DND-41 (cell line): ENCODE measurements around the gene NFKBIZ.

Source experiments
- ATAC-seq: fragments of 200-7000 bp; cut with Tn5 transposase; 3 replicates; pipeline ENCODE4 v1.9.1; 2021; ENCODE audit warnings: low read depth; ENCODE audit not compliant: insufficient read depth
- DNase-seq: peaks from one replicate; pipeline ENCODE4 v3.0.0-alpha.2; 2020
- H2AFZ ChIP-seq: 2 replicates; pipeline ENCODE4 v1.6.0; 2012; ENCODE audit warnings: low read depth, low read length
- H3K27ac ChIP-seq: 2 replicates; pipeline ENCODE4 v1.5.1; 2012; ENCODE audit warnings: low read length, inconsistent platforms
- H3K27me3 ChIP-seq: fragments of 200-600 bp; sonication (generic); 2 replicates; pipeline ENCODE4 v1.6.0; 2012; ENCODE audit warnings: low read length, mild to moderate bottlenecking, inconsistent platforms; ENCODE audit not compliant: insufficient read depth, poor library complexity
- H3K36me3 ChIP-seq: 2 replicates; pipeline ENCODE4 v1.5.1; 2012; ENCODE audit warnings: low read length, inconsistent platforms; ENCODE audit not compliant: insufficient read depth
- H3K4me1 ChIP-seq: 2 replicates; pipeline ENCODE4 v1.5.1; 2012; ENCODE audit warnings: mild to moderate bottlenecking, low read length; ENCODE audit not compliant: insufficient read depth
- H3K4me2 ChIP-seq: 2 replicates; pipeline ENCODE4 v1.6.0; 2012; ENCODE audit warnings: mild to moderate bottlenecking, moderate library complexity, low read length, inconsistent platforms; ENCODE audit not compliant: insufficient read depth
- H3K4me3 ChIP-seq, 2 experiments: fragments of 200-600 bp in 1 of 2; shearing (Covaris generic) in 1 of 2; 2 replicates each; pipeline ENCODE4 v1.5.1; 2012 to 2016; ENCODE audit warnings: inconsistent platforms in 2 of 2, low read length in 2 of 2, mild to moderate bottlenecking in 2 of 2, low read depth in 1 of 2, moderate library complexity in 1 of 2
- H3K79me2 ChIP-seq: 2 replicates; pipeline ENCODE4 v1.6.0; 2012; ENCODE audit warnings: low read length, inconsistent platforms; ENCODE audit not compliant: insufficient read depth
- H3K9ac ChIP-seq: 2 replicates; pipeline ENCODE4 v1.6.0; 2012; ENCODE audit warnings: low read depth, mild to moderate bottlenecking, inconsistent platforms, low read length, moderate library complexity
- H3K9me3 ChIP-seq: 2 replicates; pipeline ENCODE4 v1.5.1; 2012; ENCODE audit warnings: low read length, moderate library complexity, mild to moderate bottlenecking, inconsistent platforms; ENCODE audit not compliant: insufficient read depth, severe bottlenecking
- H4K20me1 ChIP-seq: 2 replicates; pipeline ENCODE4 v1.6.0; 2012; ENCODE audit warnings: low read length; ENCODE audit not compliant: insufficient read depth
- CTCF ChIP-seq: IDR thresholded peaks from 2 replicates; pipeline ENCODE4 v1.5.1; 2012; ENCODE audit warnings: borderline replicate concordance, low read length, moderate library complexity, mild to moderate bottlenecking; ENCODE audit not compliant: poor library complexity, severe bottlenecking; ENCODE audit errors: extremely low read depth
- EZH2 ChIP-seq: IDR thresholded peaks from 3 replicates; pipeline ENCODE4 v1.6.1; 2012; ENCODE audit warnings: borderline replicate concordance, low read depth, mild to moderate bottlenecking, moderate library complexity, low read length, inconsistent platforms; ENCODE audit not compliant: severe bottlenecking

NFKBIZ gene

DNA sequence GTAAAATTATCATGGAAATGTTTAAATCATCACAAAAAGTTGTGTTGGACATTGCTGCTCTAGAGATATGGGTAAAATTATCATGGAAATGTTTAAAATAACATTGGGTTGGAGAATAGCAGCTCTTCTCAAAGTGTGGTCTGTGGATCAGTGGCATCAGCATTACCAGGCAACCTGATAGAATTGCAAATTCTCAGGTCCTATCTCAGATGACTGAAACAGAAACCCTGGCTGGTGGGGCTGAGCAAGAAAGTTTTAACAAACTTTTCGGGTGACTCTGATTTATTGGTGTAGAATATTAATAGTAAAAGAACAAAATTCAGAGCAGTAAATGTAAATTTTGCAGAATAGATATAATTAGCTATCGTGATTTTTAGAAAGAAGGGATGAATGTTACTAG, 41.4 kb upstream of the NFKBIZ start:
- Histone ChIP-seq H3K4me2 (no peak overlapping the region), H3K9me3 (no peaks in the 10 kb centered on the region), H4K20me1 (0 out of 2 replicates have a peak, but pooled peaks cover 5% of the 10 kb centered on the region), H3K36me3 (peaks cover 15% of the 10 kb centered on the region), H3K27me3 (no peaks in the 10 kb centered on the region), H3K79me2 (0 out of 2 replicates have a peak, but pooled peaks cover 4% of the 10 kb centered on the region), H2AFZ (no peak overlapping the region), H3K27ac (no peak overlapping the region), H3K4me3 (no peak overlapping the region), H3K4me1 (peaks cover 24% of the 10 kb centered on the region), H3K9ac (no peak overlapping the region)
- TF ChIP-seq EZH2, result no peak
- TF ChIP-seq CTCF, result no peak
- ATAC-seq, result no peak
- DNase-seq, result no peak

GRCh38 chr3:101809178-101810021, 39.9 kb upstream of the NFKBIZ start:
- TF ChIP-seq CTCF (peak; percentile 81), EZH2 (no peak)
- Histone ChIP-seq H4K20me1 (0 out of 2 replicates have a peak, but pooled peaks cover 2% of the 10 kb centered on the region), H2AFZ (no peak overlapping the region), H3K9ac (peak overlapping the region; percentile 28; the same call in 1 of the 2 replicates), H3K36me3 (peaks cover 5% of the 10 kb centered on the region; the same call in 1 of the 2 replicates), H3K79me2 (no peaks in the 10 kb centered on the region), H3K9me3 (no peaks in the 10 kb centered on the region), H3K4me1 (peaks cover 24% of the 10 kb centered on the region), H3K27ac (peak overlapping the region; percentile 73), H3K4me3 (no peak overlapping the region), H3K4me2 (peak overlapping the region; percentile 21; the same call in 1 of the 2 replicates), H3K27me3 (no peaks in the 10 kb centered on the region)
- ATAC-seq (peak; percentile 66), DNase-seq (peak; percentile 40)

DNA sequence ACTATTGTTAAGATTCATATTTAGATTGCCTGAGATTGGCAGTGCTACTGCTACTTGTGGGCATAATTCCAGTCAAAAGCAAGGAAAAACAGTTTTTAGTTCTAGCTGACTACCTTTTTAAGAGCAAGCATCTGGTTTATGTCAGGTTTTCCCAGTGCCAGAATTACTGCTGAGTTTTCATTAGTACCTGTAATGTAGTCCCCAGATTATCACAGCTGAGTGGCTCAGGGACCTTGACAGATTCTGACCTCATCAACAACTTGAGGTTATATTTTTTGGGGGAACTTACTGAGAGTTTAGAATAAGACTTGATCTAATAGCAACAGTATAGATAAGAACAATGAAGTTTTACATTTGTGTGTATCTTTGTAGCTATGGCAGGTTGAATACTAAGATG, 39.3 kb upstream of the NFKBIZ start:
- H3K9ac ChIP-seq, result no peak overlapping the region
- H3K36me3 ChIP-seq, result peaks cover 3% of the 10 kb centered on the region; the same call in 1 of the 2 replicates
- no peak overlapping the region for H3K4me3 ChIP-seq
- peak; percentile 16; the same call in 2 of the 3 replicates for ATAC-seq
- peaks cover 24% of the 10 kb centered on the region for H3K4me1 ChIP-seq
- H3K27ac ChIP-seq, result peak overlapping the region; percentile 73
- no peak for DNase-seq
- H3K9me3 ChIP-seq, result no peaks in the 10 kb centered on the region
- no peaks in the 10 kb centered on the region for H3K27me3 ChIP-seq
- H4K20me1 ChIP-seq, result 0 out of 2 replicates have a peak, but pooled peaks cover 2% of the 10 kb centered on the region
- no peaks in the 10 kb centered on the region for H3K79me2 ChIP-seq
- H3K4me2 ChIP-seq, result 0 out of 2 replicates have a peak overlapping the region, but pooled peaks have one; percentile 21
- no peak overlapping the region for H2AFZ ChIP-seq
- TF ChIP-seq CTCF, result no peak
- no peak for TF ChIP-seq EZH2
